Activated CD8-positive, alpha-beta T cell treated with anti-CD3 and anti-CD28 coated beads for 36 hours (primary cell): ENCODE data around the gene KRT73. TPM values are rescaled to one million over a fixed set of nuclear protein-coding genes. Genes with fewer than 3 reads are reported as not detected.
A peak's percentile ranks its signal among the peaks of the same experiment; 100 is the strongest.

Experiments used
- ATAC-seq: fragments of 200-7000 bp; cut with Tn5 transposase; one replicate; pipeline ENCODE4 v1.10.0; 2021; ENCODE audit warnings: mild to moderate bottlenecking, moderate library complexity
- CTCF ChIA-PET: fragments of 350-600 bp; sonication (Branson Sonifier 250); formaldehyde crosslinking; loops from one replicate; lab custom pipeline; 2021; ENCODE audit warnings: antibody characterized with exemption; lab: Charles Lee
- POLR2A ChIA-PET: fragments of 350-600 bp; sonication (Branson Sonifier 250); formaldehyde crosslinking; loops from one replicate; lab custom pipeline; 2021; ENCODE audit warnings: antibody characterized with exemption; lab: Charles Lee
- DNase-seq: peaks from one replicate; pipeline ENCODE4 v3.0.0-alpha.2; 2020
- H3K27ac Mint-ChIP-seq: one replicate; pipeline ENCODE4 v1.8.0; 2021; ENCODE audit warnings: mild to moderate bottlenecking, mixed read lengths
- H3K27me3 Mint-ChIP-seq: one replicate; pipeline ENCODE4 v1.8.0; 2021; ENCODE audit warnings: mixed read lengths
- H3K36me3 Mint-ChIP-seq: one replicate; pipeline ENCODE4 v1.8.0; 2021; ENCODE audit warnings: low read depth, mixed read lengths
- H3K4me1 Mint-ChIP-seq: one replicate; pipeline ENCODE4 v1.8.0; 2021; ENCODE audit warnings: low read depth, mixed read lengths
- H3K4me3 Mint-ChIP-seq: one replicate; pipeline ENCODE4 v1.8.0; 2021; ENCODE audit warnings: mild to moderate bottlenecking, moderate library complexity, mixed read lengths
- H3K9me3 Mint-ChIP-seq: one replicate; pipeline ENCODE4 v1.8.0; 2021; ENCODE audit warnings: mixed read lengths
- intact Hi-C: fragments of 100-400 bp; cut with micrococcal nuclease; formaldehyde crosslinking; loops from one replicate; pipeline ENCODE4 v1.10.0; 2022
- total RNA-seq, 2 experiments: library from RNA; stranded (reverse); gene quantifications; one replicate each; pipeline ENCODE4 v1.2.3, GENCODE V29; 2021
- TF ChIP-seq, protein P1 (sequence below): fragments of 200-600 bp; IDR thresholded peaks from one replicate; pipeline ENCODE4 v1.8.0; 2022; ENCODE audit warnings: antibody characterized with exemption, mild to moderate bottlenecking

The KRT73 gene
- total RNA-seq, 2 experiments from 2014 or later, result 0.20 TPM; not detected in 1

DNA sequence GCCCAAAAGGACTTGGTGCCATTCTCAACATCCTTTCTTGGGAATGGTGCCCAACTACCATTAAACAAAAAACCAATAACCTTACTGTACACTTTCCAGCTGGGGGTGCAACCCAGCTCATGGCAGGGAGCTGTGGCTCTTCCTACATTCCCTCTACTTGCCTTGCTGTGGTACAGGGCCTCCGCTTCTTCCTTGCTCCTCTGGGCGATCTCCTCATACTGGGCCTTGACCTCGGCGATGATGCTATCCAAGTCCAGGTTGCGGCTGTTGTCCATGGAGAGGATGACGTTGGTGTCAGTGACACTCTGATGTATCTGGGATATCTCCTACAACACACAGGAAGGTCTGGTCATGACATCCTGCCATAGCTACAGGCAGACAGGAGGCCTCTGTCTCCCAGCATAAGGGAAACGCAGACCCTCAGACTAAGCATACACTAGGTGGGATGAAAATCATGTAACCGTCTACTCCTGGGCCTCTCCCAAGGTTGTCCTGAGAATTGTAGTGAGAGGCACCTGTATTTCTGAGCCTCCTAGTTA, 29.7 kb upstream of the KRT73 start:
- CTCF ChIA-PET, result interaction anchor here (1.9 kb wide), 1 partner anchor 223 kb away, joined by 5 read pairs; no protein-coding TSS in a partner anchor
- peaks cover 53% of the 10 kb centered on the region for H3K4me1 Mint-ChIP-seq
- no peaks in the 10 kb centered on the region for H3K9me3 Mint-ChIP-seq
- no peak overlapping the region for H3K4me3 Mint-ChIP-seq
- intact Hi-C loops, result no loop called here
- no peak for DNase-seq
- no peaks in the 10 kb centered on the region for H3K27me3 Mint-ChIP-seq
- H3K27ac Mint-ChIP-seq, result no peak overlapping the region
- POLR2A ChIA-PET, result no interaction called here
- no peaks in the 10 kb centered on the region for H3K36me3 Mint-ChIP-seq
- TF ChIP-seq, protein P1, sequence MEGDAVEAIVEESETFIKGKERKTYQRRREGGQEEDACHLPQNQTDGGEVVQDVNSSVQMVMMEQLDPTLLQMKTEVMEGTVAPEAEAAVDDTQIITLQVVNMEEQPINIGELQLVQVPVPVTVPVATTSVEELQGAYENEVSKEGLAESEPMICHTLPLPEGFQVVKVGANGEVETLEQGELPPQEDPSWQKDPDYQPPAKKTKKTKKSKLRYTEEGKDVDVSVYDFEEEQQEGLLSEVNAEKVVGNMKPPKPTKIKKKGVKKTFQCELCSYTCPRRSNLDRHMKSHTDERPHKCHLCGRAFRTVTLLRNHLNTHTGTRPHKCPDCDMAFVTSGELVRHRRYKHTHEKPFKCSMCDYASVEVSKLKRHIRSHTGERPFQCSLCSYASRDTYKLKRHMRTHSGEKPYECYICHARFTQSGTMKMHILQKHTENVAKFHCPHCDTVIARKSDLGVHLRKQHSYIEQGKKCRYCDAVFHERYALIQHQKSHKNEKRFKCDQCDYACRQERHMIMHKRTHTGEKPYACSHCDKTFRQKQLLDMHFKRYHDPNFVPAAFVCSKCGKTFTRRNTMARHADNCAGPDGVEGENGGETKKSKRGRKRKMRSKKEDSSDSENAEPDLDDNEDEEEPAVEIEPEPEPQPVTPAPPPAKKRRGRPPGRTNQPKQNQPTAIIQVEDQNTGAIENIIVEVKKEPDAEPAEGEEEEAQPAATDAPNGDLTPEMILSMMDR, result no peak
- ATAC-seq, result no peak

DNA sequence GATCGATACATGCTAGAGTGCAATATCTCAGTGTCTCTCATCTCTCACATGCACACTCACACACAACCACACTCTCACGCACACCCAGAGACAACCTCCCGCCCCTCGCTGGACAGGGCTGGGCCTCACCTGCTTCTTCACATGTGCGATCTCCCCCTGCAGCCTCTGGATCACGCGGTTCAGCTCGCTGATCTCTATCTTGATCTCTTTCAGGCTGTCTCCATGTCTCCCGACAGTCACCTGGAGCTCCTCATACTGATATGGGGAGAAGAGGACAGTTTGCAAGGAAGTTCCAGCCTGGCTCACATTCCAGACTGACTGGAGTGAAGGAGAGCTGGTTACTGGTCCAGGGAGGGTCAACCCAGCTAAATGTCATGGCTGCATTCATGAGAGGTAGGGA, 29.2 kb upstream of the KRT73 start:
- no peak for ATAC-seq
- CTCF ChIA-PET, result interaction anchor here (1.9 kb wide), 1 partner anchor 223 kb away, joined by 5 read pairs; no protein-coding TSS in a partner anchor
- POLR2A ChIA-PET, result no interaction called here
- DNase-seq, result no peak
- TF ChIP-seq, protein P1, result no peak
- no peak overlapping the region for H3K4me3 Mint-ChIP-seq
- no peaks in the 10 kb centered on the region for H3K9me3 Mint-ChIP-seq
- no peak overlapping the region for H3K27ac Mint-ChIP-seq
- no peaks in the 10 kb centered on the region for H3K36me3 Mint-ChIP-seq
- intact Hi-C loops, result no loop called here
- H3K4me1 Mint-ChIP-seq, result peaks cover 54% of the 10 kb centered on the region
- no peaks in the 10 kb centered on the region for H3K27me3 Mint-ChIP-seq

DNA sequence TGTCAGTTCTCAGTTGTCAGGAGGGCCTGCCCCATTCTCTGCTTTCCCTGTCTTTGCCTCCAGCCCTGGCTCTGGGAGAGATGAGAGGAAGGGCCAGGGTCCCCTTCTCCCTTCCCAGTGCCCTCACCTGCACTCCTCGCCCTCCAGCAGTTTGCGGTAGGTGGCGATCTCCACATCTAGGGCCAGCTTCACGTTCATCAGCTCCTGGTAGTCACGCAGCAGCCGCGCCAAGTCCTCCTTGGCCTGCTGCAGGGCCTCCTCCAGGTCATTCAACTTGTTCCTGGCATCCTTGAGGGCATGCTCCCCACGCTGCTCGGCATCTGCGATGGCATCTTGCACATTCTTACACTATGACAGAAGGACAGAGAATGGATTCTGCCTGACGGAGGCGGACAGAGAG, 28.3 kb upstream of the KRT73 start:
- ATAC-seq, result no peak
- no peaks in the 10 kb centered on the region for H3K27me3 Mint-ChIP-seq
- peaks cover 59% of the 10 kb centered on the region for H3K4me1 Mint-ChIP-seq
- H3K9me3 Mint-ChIP-seq, result no peaks in the 10 kb centered on the region
- H3K36me3 Mint-ChIP-seq, result no peaks in the 10 kb centered on the region
- no peak overlapping the region for H3K4me3 Mint-ChIP-seq
- DNase-seq, result no peak
- TF ChIP-seq, protein P1, result no peak
- ChIA-PET POLR2A (no interaction called here), CTCF (no interaction called here)
- H3K27ac Mint-ChIP-seq, result peak overlapping the region; percentile 9
- intact Hi-C loops, result no loop called here

DNA sequence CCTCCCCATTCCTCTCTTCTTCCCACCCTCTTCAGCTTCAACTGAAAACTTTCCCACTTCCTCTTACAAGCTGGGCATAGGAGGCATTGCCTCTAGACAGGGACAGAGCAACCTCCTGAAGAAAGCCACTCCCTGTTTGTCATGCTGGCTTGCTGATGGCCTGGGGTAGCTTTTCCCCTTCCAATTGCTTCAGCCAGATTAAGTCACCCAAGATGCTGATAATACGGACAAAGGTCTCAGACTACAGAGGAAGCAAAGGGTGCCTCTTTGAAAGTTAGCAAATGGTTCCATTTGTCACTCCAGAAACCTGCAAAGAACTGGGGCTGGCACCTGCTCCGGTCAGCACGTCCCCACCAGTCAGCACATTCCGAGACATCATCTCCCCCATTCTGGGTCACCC, 27.6 kb upstream of the KRT73 start:
- ATAC-seq, result no peak

More for the DNA sequence above, 27.6 kb upstream of the KRT73 start:
- no peak overlapping the region for H3K4me3 Mint-ChIP-seq
- peaks cover 60% of the 10 kb centered on the region for H3K4me1 Mint-ChIP-seq
- no peaks in the 10 kb centered on the region for H3K36me3 Mint-ChIP-seq
- ChIA-PET POLR2A (interaction anchor here (0.7 kb wide), 1 partner anchor 71 kb away, joined by 3 read pairs; no protein-coding TSS in a partner anchor), CTCF (no interaction called here)
- TF ChIP-seq, protein P1, result no peak
- no peaks in the 10 kb centered on the region for H3K27me3 Mint-ChIP-seq
- no peak for DNase-seq
- H3K27ac Mint-ChIP-seq, result peak overlapping the region; percentile 80
- intact Hi-C loops, result no loop called here
- no peaks in the 10 kb centered on the region for H3K9me3 Mint-ChIP-seq
